PC-3 (cell line): ENCODE data around the gene HNMT. TPM values are rescaled to one million over a fixed set of nuclear protein-coding genes. Genes with fewer than 3 reads are reported as not detected.

Source experiments
- ATAC-seq: fragments of 200-7000 bp; cut with Tn5 transposase; 2 replicates; pipeline ENCODE4 v1.9.1; 2020; ENCODE audit warnings: mild to moderate bottlenecking, moderate library complexity
- BruUV-seq: library from RNA; stranded (reverse); fragments of 400-500 nt; replicated peaks from 2 replicates; lab custom pipeline; 2021; lab: Mats Ljungman, UMichigan
- CTCF ChIA-PET: fragments of 300-600 bp; sonication (Branson Sonifier 250); formaldehyde crosslinking; loops from one replicate; lab custom pipeline; 2022; ENCODE audit warnings: antibody characterized with exemption; lab: Charles Lee
- POLR2A ChIA-PET: fragments of 300-600 bp; sonication (Branson Sonifier 250); formaldehyde crosslinking; loops from one replicate; lab custom pipeline; 2022; ENCODE audit warnings: antibody characterized with exemption; ENCODE audit not compliant: unreplicated experiment; lab: Charles Lee
- DNase-seq: peaks from one replicate; pipeline ENCODE4 v3.0.0-alpha.2; 2015
- H2AFZ ChIP-seq: fragments of 300-600 bp; sonication (generic); 2 replicates; pipeline ENCODE4 v1.6.0; 2016; ENCODE audit warnings: antibody characterized with exemption, low read length
- H3F3A ChIP-seq: fragments of 300-600 bp; sonication (generic); one replicate; pipeline ENCODE4 v1.6.0; 2017; ENCODE audit warnings: antibody characterized with exemption, low read length, control low read depth, mild to moderate bottlenecking; ENCODE audit not compliant: unreplicated experiment
- H3K27ac ChIP-seq: fragments of 300-600 bp; sonication (generic); 2 replicates; pipeline ENCODE4 v1.5.1; 2016; ENCODE audit warnings: mild to moderate bottlenecking, low read length
- H3K27me3 ChIP-seq: fragments of 300-600 bp; sonication (generic); 2 replicates; pipeline ENCODE4 v1.6.1; 2016; ENCODE audit warnings: low read length, mixed read lengths
- H3K36me3 ChIP-seq: fragments of 300-600 bp; sonication (generic); 2 replicates; pipeline ENCODE4 v1.6.1; 2016; ENCODE audit warnings: low read depth, mixed run types, low read length, mixed read lengths
- H3K4me1 ChIP-seq: fragments of 300-600 bp; sonication (generic); 2 replicates; pipeline ENCODE4 v1.5.1; 2016; ENCODE audit warnings: low read length; ENCODE audit not compliant: insufficient read depth
- H3K4me2 ChIP-seq: fragments of 300-600 bp; sonication (generic); 2 replicates; pipeline ENCODE4 v1.6.0; 2016; ENCODE audit warnings: low read length
- H3K4me3 ChIP-seq: fragments of 300-600 bp; sonication (generic); 2 replicates; pipeline ENCODE4 v1.5.1; 2016; ENCODE audit warnings: mild to moderate bottlenecking, low read length, mixed read lengths
- H3K79me2 ChIP-seq: fragments of 300-600 bp; sonication (generic); 2 replicates; pipeline ENCODE4 v1.6.1; 2017; ENCODE audit warnings: low read length, mixed read lengths
- H3K9ac ChIP-seq: fragments of 300-600 bp; sonication (generic); 2 replicates; pipeline ENCODE4 v1.6.0; 2016; ENCODE audit warnings: mild to moderate bottlenecking, low read length
- H3K9me2 ChIP-seq: fragments of 300-600 bp; sonication (generic); replicated peaks from 2 replicates; pipeline ENCODE4 v1.6.1; 2016; ENCODE audit warnings: mixed run types, low read length, mixed read lengths
- H3K9me3 ChIP-seq: fragments of 300-600 bp; sonication (generic); 2 replicates; pipeline ENCODE4 v1.6.1; 2016; ENCODE audit warnings: low read length, mixed read lengths
- H4K20me1 ChIP-seq: fragments of 300-600 bp; sonication (generic); 2 replicates; pipeline ENCODE4 v1.6.1; 2016; ENCODE audit warnings: low read length, mixed read lengths
- CTCF ChIP-seq: fragments of 300-600 bp; sonication (generic); conservative IDR thresholded peaks from 2 replicates; pipeline ENCODE4 v1.5.1; 2017; ENCODE audit warnings: antibody characterized with exemption, low read depth, mild to moderate bottlenecking, low read length
- EZH2 ChIP-seq: fragments of 300-600 bp; sonication (generic); IDR thresholded peaks from one replicate; pipeline ENCODE4 v1.6.1; 2017; ENCODE audit warnings: antibody characterized with exemption, mild to moderate bottlenecking, low read length; ENCODE audit not compliant: unreplicated experiment
- EZH2phosphoT487 ChIP-seq: fragments of 300-600 bp; sonication (generic); IDR thresholded peaks from 2 replicates; pipeline ENCODE4 v1.6.1; 2018; ENCODE audit warnings: mild to moderate bottlenecking, antibody characterized with exemption, low read length, borderline replicate concordance
- intact Hi-C: fragments of 100-400 bp; cut with micrococcal nuclease; formaldehyde crosslinking; loops from 2 replicates; pipeline ENCODE4 v1.9.0; 2023
- total RNA-seq: library from RNA; depleted of rRNA; stranded (reverse); fragments of >200 nt; gene quantifications from 2 replicates; pipeline ENCODE4 v1.2.3, GENCODE V29; 2014

The HNMT gene
- total RNA-seq, 1 experiment from 2014 or later, result 7.1 TPM

GRCh38 chr2:138003411-138003810, 39.1 kb downstream of the HNMT start:
- no peaks in the 10 kb centered on the region for H3K27me3 ChIP-seq
- no peak overlapping the region for H3K9ac ChIP-seq
- DNase-seq, result no peak
- H3K4me3 ChIP-seq, result no peak overlapping the region
- H3K36me3 ChIP-seq, result no peaks in the 10 kb centered on the region
- no peak overlapping the region for H3K4me2 ChIP-seq
- H4K20me1 ChIP-seq, result no peaks in the 10 kb centered on the region
- H3K9me3 ChIP-seq, result no peaks in the 10 kb centered on the region
- H3F3A ChIP-seq, result no peaks in the 10 kb centered on the region
- no peaks in the 10 kb centered on the region for H3K9me2 ChIP-seq
- TF ChIP-seq CTCF (no peak), EZH2phosphoT487 (no peak), EZH2 (no peak)
- POLR2A ChIA-PET, result no interaction called here
- H3K79me2 ChIP-seq, result no peaks in the 10 kb centered on the region
- no peaks in the 10 kb centered on the region for H3K4me1 ChIP-seq
- no peak overlapping the region for H3K27ac ChIP-seq
- CTCF ChIA-PET, result no interaction called here
- BruUV-seq, result no TSS peak
- no peak for ATAC-seq
- intact Hi-C loops, result no loop called here
- H2AFZ ChIP-seq, result no peak overlapping the region

GRCh38 chr2:138007431-138007830, 43.2 kb downstream of the HNMT start:
- no peaks in the 10 kb centered on the region for H3K9me2 ChIP-seq
- H3K4me2 ChIP-seq, result no peak overlapping the region
- H3K9me3 ChIP-seq, result no peaks in the 10 kb centered on the region
- no peaks in the 10 kb centered on the region for H3K79me2 ChIP-seq
- no peak overlapping the region for H3K9ac ChIP-seq
- no peak overlapping the region for H3K4me3 ChIP-seq
- CTCF ChIA-PET, result no interaction called here
- H3K4me1 ChIP-seq, result no peaks in the 10 kb centered on the region
- no peak overlapping the region for H3K27ac ChIP-seq
- no peak overlapping the region for H2AFZ ChIP-seq
- DNase-seq, result no peak
- no peaks in the 10 kb centered on the region for H3K36me3 ChIP-seq
- POLR2A ChIA-PET, result no interaction called here
- TF ChIP-seq EZH2 (no peak), CTCF (no peak), EZH2phosphoT487 (no peak)
- H3F3A ChIP-seq, result no peaks in the 10 kb centered on the region
- no peak for ATAC-seq
- intact Hi-C loops, result no loop called here
- H4K20me1 ChIP-seq, result no peaks in the 10 kb centered on the region
- no TSS peak for BruUV-seq
- no peaks in the 10 kb centered on the region for H3K27me3 ChIP-seq

- H3K4me1 ChIP-seq, result no peaks in the 10 kb centered on the region
- ATAC-seq, result no peak
- CTCF ChIA-PET, result interaction anchor here (0.6 kb wide), 1 partner anchor 46 kb away, joined by 11 read pairs; the partner anchor contains the start of gene HNMT
- H3K79me2 ChIP-seq, result no peaks in the 10 kb centered on the region
- no peak overlapping the region for H3K27ac ChIP-seq
- no peaks in the 10 kb centered on the region for H3F3A ChIP-seq
- H3K4me3 ChIP-seq, result no peak overlapping the region
- no peaks in the 10 kb centered on the region for H3K27me3 ChIP-seq
- no peak overlapping the region for H2AFZ ChIP-seq
- H3K36me3 ChIP-seq, result no peaks in the 10 kb centered on the region
- H3K9ac ChIP-seq, result no peak overlapping the region
- H4K20me1 ChIP-seq, result no peaks in the 10 kb centered on the region
- H3K9me2 ChIP-seq, result no peaks in the 10 kb centered on the region
- H3K9me3 ChIP-seq, result no peaks in the 10 kb centered on the region
- POLR2A ChIA-PET, result no interaction called here
- TF ChIP-seq EZH2phosphoT487 (no peak), EZH2 (no peak), CTCF (no peak)
- H3K4me2 ChIP-seq, result no peak overlapping the region
- DNase-seq, result no peak
- intact Hi-C loops, result no loop called here
- no TSS peak for BruUV-seq
Measured at GRCh38 chr2:138009622-138010021, 45.3 kb downstream of the HNMT start.
